Gastroesophageal sphincter (tissue), 4 donors: ENCODE data around the gene KCNIP4. TPM values are rescaled to one million over a fixed set of nuclear protein-coding genes. Genes with fewer than 3 reads are reported as not detected.
"Not testable (repeated sequence)": the region's sequence is repeated elsewhere in the genome, so short reads cannot be mapped to it uniquely, and the experiment has no call there.

Experiments
- ATAC-seq: fragments of 150-250 bp; one replicate; pipeline ENCODE4 v1.9.1; 2016; ENCODE audit warnings: mild to moderate bottlenecking, moderate library complexity
- H3K27ac ChIP-seq, 4 donors: fragments of 200-600 bp; sonication (generic) in 3 of 4; 1 replicate in 3 of 4; 2 replicates in 1 of 4; pipeline ENCODE4 v1.5.1; 2016 to 2019
- H3K27me3 ChIP-seq: fragments of 200-600 bp; sonication (generic); one replicate; pipeline ENCODE4 v1.5.1; 2019
- H3K36me3 ChIP-seq, 2 donors: fragments of 200-600 bp; sonication (generic); one replicate each; pipeline ENCODE4 v1.5.1; 2019; ENCODE audit warnings: control low read depth in 1 of 2
- H3K4me1 ChIP-seq, 3 donors: fragments of 200-600 bp; sonication (generic); 1 replicate in 2 of 3; 2 replicates in 1 of 3; pipeline ENCODE4 v1.5.1; 2016 to 2019; ENCODE audit warnings: control low read depth in 2 of 3
- H3K4me3 ChIP-seq, 2 donors: fragments of 200-600 bp; sonication (generic); one replicate each; pipeline ENCODE4 v1.5.1; 2019; ENCODE audit warnings: mild to moderate bottlenecking in 1 of 2, moderate library complexity in 1 of 2
- H3K9me3 ChIP-seq, 3 donors: fragments of 200-600 bp; sonication (generic); one replicate each; pipeline ENCODE4 v1.5.1; 2017 to 2019; ENCODE audit warnings: control low read depth in 2 of 3
- CTCF ChIP-seq, 4 experiments: fragments of 200-600 bp in 2 of 4; fragments of 450-650 bp in 2 of 4; sonication (generic) in 1 of 4; IDR thresholded peaks; one replicate each; pipeline ENCODE4 v1.5.1; 2017 to 2019; ENCODE audit warnings: antibody characterized with exemption in 4 of 4, mild to moderate bottlenecking in 2 of 4, moderate library complexity in 2 of 4
- EP300 ChIP-seq: sonication (generic); formaldehyde crosslinking; IDR thresholded peaks from one replicate; pipeline ENCODE4 v1.6.1; 2017; ENCODE audit warnings: antibody characterized with exemption, mild to moderate bottlenecking
- POLR2A ChIP-seq, 2 donors: fragments of 450-650 bp; IDR thresholded peaks; one replicate each; pipeline ENCODE4 v1.6.1; 2017; ENCODE audit warnings: antibody characterized with exemption in 2 of 2, mild to moderate bottlenecking in 2 of 2, moderate library complexity in 1 of 2
- POLR2AphosphoS5 ChIP-seq: sonication (generic); formaldehyde crosslinking; IDR thresholded peaks from one replicate; pipeline ENCODE4 v1.6.1; 2017; ENCODE audit warnings: antibody characterized with exemption
- WGBS, 2 donors: methylation state at CpG; one replicate each; pipeline ENCODE4 v1.1.5; 2018; ENCODE audit warnings: low coverage in 1 of 2; 5-methylcytosine and 5-hydroxymethylcytosine counted together
- total RNA-seq, 4 donors: library from RNA; depleted of rRNA; stranded (reverse); fragments of >200 nt; gene quantifications; one replicate each; pipeline ENCODE4 v1.1.0, GENCODE V29; 2016

KCNIP4 gene
- total RNA-seq, 4 donors from 2014 or later, result 0.23 to 0.59 (median 0.54) TPM; not detected in 1

GRCh38 chr4:20752641-20753040, 1195.9 kb downstream of the KCNIP4 start:
- Histone ChIP-seq H3K36me3 (peaks cover 0 to 22% of the 10 kb centered on the region in 2 donors), H3K27me3 (no peaks in the 10 kb centered on the region), H3K27ac (no peak overlapping the region), H3K4me1 (no peaks in the 10 kb centered on the region), H3K9me3 (no peaks in the 10 kb centered on the region), H3K4me3 (no peak overlapping the region)
- no peak for TF ChIP-seq EP300
- TF ChIP-seq POLR2A (IDR thresholded peaks at IDR 0.05), result no peak
- no peak for TF ChIP-seq POLR2AphosphoS5
- TF ChIP-seq CTCF (IDR thresholded peaks at IDR 0.05), result no peak
- 66 to 77% methylated on average over 3 of the region's 3 CpGs for WGBS, 2 donors
- ATAC-seq, result no peak

- ATAC-seq, H3K36me3 ChIP-seq, H3K4me1 ChIP-seq, H3K27ac ChIP-seq, H3K4me3 ChIP-seq, H3K27me3 ChIP-seq: not testable (repeated sequence)
- peaks cover 0 to 19% (median 0%) of the 10 kb centered on the region in 3 donors for H3K9me3 ChIP-seq
- 92 to 100% methylated on average over 3 to 4 of the region's 4 CpGs for WGBS, 2 donors
Observed at GRCh38 chr4:20746000-20746399, 1202.6 kb downstream of the KCNIP4 start.

GRCh38 chr4:20735931-20736330, 1212.6 kb downstream of the KCNIP4 start:
- H3K27ac ChIP-seq, result no peak overlapping the region
- H3K36me3 ChIP-seq, result peaks cover 0 to 76% of the 10 kb centered on the region in 2 donors
- H3K9me3 ChIP-seq, result peaks cover 0 to 19% (median 0%) of the 10 kb centered on the region in 3 donors
- H3K27me3 ChIP-seq, result no peaks in the 10 kb centered on the region
- no peak for ATAC-seq
- TF ChIP-seq CTCF (IDR thresholded peaks at IDR 0.05) (no peak), POLR2AphosphoS5 (no peak), EP300 (no peak), POLR2A (IDR thresholded peaks at IDR 0.05) (no peak)
- no peak overlapping the region for H3K4me3 ChIP-seq
- no peaks in the 10 kb centered on the region for H3K4me1 ChIP-seq
- 92 to 94% methylated on average over 1 of the region's 1 CpG for WGBS, 2 donors

GRCh38 chr4:20724915-20725314, 1223.7 kb downstream of the KCNIP4 start:
- H3K4me3 ChIP-seq, result no peak overlapping the region
- no peak for ATAC-seq
- no peaks in the 10 kb centered on the region for H3K27me3 ChIP-seq
- H3K27ac ChIP-seq, result no peak overlapping the region
- no peak for TF ChIP-seq CTCF (IDR thresholded peaks at IDR 0.05)
- no peak for TF ChIP-seq POLR2A (IDR thresholded peaks at IDR 0.05)
- no peak for TF ChIP-seq EP300
- no peak for TF ChIP-seq POLR2AphosphoS5
- 79 to 89% methylated on average over 5 to 6 of the region's 6 CpGs for WGBS, 2 donors
- H3K4me1 ChIP-seq, result no peaks in the 10 kb centered on the region
- peaks cover 0 to 86% of the 10 kb centered on the region in 2 donors for H3K36me3 ChIP-seq
- H3K9me3 ChIP-seq, result peaks cover 0 to 23% (median 0%) of the 10 kb centered on the region in 3 donors

- Histone ChIP-seq H3K4me1 (no peaks in the 10 kb centered on the region), H3K27ac (no peak overlapping the region), H3K27me3 (no peaks in the 10 kb centered on the region), H3K4me3 (no peak overlapping the region), H3K36me3 (peaks cover 0 to 91% of the 10 kb centered on the region in 2 donors), H3K9me3 (peaks cover 0 to 26% (median 0%) of the 10 kb centered on the region in 3 donors)
- 67 to 83% methylated on average over 3 of the region's 3 CpGs for WGBS, 2 donors
- ATAC-seq, result no peak
- TF ChIP-seq POLR2AphosphoS5 (no peak), POLR2A (IDR thresholded peaks at IDR 0.05) (no peak), EP300 (no peak), CTCF (IDR thresholded peaks at IDR 0.05) (no peak)
Observed at GRCh38 chr4:20723463-20723862, 1225.1 kb downstream of the KCNIP4 start.
